DMS153 treated with DMSO at 0.1 percent for 48 hours (cell line): Measurements from ENCODE around the gene KIAA0930.

ENCODE experiments used
- DNase-seq: peaks from one replicate; lab custom pipeline; 2025; ENCODE audit not compliant: unreplicated experiment; lab: John Stamatoyannopoulos, UW

Gene KIAA0930

DNA sequence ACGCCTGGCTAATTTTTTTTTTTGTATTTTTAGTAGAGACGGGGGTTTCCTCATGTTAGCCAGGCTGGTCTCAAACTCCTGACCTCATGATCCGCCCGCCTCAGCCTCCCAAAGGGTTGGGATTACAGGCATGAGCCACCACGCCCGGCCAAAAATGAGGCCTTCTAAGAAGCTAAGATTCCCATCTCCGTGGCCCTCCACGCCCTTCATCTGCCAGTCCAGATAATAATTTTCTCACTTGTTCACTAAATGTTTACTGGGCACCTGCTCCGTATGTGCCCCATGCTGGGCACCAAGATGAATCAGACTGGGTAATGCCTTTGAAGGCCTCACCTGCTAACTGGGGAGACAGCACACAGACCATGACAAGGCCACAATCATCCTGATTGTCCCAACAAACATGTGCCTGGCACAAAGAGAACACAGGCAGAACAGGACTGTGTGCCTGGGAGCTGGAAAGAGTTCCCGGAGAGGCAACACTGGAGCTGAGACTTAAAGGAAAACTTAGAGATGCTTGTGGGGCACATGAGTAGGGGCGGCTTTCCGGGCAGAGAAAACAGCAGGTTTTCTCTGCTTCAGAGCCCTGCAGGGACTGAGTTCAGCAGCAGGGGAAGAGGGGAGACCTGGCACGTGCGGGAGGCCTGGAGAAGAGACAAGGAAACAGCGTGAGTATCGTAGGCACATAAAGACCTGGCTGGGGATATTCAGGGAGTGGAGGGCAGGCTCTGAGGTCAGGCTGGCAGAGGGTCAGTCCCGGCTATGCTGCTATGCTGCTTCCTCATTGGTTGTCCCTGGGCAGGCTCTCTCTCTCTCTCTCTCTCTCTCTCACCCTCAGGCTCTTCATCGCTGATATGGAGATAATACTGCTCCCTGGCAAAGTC, 2.4 kb downstream of the KIAA0930 start:
- no peak for DNase-seq

DNA sequence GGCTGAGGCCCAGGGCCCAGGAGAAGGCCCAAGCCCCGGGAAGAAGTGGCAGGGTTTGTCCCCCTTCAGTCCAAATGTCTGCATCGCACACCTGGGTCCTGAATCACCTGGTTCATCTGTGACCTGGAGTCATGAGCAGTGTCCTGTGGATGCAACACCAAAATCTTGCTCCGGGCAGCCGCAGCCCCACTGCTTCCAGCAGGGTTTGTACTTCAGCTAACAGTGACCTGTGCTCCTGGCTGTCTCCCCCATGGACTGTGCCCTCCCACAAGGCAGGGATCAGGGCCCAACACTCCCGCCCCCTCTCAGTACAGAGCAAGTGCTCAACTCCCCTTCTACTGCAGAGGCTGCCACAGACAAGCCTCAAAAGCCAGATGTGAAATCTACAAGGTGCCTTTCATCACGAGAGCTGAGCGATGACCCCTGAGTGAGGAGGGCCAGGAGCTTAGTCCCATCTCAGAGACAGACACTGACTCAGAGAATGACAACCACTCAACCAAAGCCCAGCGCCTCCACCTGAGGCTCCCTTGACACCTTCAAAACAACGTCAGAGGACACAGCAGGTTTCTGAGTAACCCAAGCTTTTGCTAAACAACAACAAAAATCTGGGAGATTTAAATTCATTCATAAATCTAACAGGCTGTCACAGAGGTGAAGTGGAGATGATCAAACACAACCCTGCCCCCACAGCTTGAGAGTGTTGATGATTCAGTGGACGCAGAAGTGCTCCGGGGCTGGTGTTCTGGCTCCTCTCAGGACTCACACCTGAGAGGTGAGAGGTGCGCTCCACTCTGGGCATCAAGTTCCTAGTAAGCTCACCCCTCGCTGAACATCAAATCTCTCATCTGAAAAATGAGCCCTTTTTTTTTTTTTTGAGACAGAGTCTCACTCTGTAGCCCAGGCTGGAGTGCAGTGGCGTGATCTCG, 3.4 kb downstream of the KIAA0930 start:
- no peak for DNase-seq

DNA sequence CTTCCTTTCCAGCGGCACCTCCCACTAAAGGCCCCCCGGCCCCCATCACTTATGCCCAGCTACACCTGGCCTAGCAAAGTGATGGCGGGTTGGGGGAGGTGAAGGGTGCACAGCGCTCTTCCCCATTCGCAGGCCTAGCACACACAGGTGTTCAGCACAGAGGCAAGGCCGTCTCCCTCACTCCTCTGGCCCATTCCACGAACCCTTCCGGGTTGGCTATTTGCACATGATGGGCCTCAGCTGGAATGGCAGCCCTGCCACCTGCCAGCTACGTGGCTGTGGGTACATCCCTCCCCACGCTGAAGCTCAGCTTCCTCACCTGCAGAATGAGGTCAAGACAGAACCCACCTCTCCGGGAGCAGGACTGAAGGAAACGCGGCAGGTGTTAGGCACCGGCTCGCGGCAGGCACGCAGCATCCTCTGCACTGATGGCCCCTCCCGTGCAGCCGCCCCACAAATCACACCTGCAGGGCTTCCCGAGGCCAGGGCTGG, 4.8 kb downstream of the KIAA0930 start:
- DNase-seq: peak; percentile 39

DNA sequence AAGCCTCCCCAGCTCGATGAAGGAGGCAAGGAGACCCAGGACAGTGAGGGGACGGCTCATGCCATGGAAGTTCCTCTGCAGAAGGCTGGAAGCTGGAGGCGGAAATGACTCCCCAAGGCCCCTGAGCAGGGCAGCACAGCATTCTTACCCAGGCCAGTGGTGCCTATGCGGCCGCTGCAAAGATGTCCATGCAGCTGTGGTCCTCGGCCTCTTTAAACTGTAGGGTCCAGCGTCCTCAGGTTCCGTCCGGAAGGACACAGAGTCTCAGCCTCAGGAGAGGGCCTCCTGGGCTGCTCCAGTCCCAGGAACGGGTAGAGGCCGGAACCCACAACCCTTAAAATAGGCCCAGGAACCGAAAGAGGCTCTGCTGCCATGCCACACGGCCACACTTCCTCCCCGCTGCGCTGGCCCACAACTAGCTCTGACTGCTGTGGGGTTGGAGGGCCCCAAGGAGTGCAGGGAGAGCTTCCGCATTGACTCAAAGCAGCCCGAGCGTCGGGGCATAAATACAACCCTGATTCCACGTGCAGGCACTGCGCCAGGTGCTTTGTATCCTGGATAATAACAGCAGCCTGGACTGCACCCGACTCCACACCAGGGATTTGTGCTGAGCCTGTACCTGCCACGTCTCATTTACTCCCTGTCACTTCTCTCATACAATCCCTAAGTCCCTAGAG, 5.5 kb downstream of the KIAA0930 start:
- peak; percentile 87 for DNase-seq

DNA sequence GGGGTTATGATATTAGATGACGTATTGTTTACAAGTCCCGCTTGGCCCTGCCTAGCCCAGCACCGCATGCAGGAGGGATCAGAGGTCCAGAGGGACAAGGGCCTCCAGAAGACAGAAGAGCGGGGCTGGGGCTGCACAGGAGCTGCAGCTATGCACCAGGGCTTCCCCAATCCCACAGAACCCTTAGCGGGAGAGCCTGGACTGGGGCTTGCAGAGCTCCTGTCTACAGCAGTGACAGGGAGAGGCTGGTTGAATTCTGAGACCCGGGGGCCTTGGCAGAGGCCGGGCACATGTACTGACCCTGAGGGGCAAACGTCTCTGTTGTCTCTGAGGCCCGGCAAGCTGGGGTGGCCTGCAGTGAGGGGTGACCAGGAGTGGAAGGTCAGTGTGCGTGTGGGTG, 6.9 kb downstream of the KIAA0930 start:
- no peak for DNase-seq

DNA sequence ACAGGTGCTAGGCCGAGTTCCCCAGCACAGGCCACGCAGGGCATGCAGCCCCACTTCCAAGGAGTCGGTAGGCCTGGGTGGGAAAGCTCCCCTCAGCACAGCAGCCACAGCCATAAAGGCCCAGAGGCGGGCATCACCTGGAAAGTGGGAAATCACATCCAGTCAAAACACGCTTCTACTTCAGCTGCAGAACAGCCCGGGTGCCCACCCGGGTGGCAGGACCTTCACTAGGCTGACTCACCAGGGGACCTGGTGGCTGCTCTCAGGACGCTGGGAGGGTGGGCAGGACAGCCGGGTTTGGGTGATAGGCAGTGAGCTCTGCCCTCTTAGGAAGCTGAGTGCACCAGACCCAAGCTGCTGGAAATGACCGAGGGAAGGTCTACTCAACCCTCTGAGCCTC, 7.3 kb downstream of the KIAA0930 start:
- DNase-seq: no peak

DNA sequence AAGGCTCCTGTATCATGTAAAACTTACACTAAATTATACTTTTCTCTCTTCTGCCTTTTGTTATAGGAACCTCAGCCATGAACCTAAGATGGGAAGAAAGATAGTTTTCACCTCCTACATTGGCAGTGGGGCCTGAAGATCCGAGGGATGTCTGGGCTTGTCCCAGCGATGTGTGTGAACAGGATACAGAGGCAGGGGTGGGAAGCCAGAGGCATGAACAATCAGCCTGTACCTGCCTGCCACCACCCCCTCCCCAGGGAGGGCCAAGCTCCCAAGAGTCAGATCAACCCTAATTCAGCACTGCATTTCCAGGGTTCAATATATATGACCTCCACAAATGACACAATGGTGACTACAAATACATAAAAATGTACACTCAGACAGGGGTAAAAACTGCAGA, 9.4 kb downstream of the KIAA0930 start:
- DNase-seq: no peak

DNA sequence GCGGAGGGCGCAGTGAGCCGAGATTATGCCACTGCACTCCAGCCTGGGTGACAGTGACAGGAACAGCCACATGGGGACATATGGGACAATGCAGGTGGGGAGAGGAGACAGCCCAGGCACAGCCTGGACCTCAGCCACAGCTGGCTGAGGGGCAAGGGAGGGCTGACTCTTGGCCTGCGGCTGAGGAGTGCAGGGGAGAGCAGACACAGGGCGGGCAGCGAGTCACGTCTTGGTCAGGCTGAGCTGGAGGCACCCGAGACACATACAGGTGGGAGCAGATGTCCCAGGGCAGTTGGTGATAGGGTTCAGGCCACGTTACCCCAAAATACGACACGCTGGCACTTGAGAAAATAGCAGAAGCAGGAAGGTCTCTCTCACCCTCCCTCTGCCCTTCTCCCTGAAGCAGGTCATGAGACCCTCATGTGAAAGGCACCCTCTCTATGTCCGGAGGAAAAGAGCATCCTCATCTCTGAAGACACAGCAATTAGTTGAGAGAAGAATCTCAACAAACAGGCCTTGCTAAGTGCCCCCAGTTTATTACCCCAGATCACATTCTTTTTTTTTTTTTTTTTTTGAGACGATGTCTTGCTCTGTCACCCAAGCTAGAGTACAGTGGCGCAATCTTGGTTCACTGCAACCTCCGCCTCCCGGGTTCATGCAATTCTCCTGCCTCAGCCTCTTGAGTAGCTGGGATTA, 10.5 kb downstream of the KIAA0930 start:
- no peak for DNase-seq

DNA sequence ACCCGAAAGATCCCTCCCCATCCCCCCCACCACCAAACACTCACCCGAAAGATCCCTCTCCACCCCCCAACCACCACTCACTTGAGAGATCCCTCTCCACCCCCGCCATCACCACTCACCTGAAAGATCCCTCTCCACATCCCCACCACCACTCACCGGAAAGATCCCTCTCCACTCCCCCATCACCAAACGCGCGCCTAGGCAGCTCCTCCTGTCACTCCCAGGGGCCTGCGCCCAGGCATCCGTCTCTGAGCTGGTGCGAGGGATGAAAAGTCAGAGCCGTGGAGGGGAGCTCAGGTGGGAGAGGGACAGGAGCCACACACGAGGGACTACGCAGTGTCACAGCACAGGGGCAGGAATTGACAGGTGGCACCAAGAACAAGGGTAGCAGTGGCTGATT, 11.5 kb downstream of the KIAA0930 start:
- DNase-seq: no peak

DNA sequence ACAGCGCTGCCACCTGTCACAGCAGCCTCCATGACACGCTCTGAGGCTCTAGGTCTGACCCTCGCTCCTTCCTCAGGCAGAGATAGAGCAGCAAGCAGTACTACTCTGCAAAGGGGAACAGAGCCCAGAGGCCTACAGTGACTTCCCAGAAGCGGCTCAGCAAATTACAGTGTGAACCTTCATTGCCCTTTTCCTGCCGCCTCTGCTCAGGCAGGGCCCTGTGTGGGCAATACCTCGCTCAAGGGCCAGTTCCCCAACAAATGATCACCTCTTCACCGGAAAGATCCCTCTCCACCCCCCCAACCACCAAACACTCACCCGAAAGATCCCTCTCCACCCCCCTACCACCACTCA, 12.3 kb downstream of the KIAA0930 start:
- no peak for DNase-seq

DNA sequence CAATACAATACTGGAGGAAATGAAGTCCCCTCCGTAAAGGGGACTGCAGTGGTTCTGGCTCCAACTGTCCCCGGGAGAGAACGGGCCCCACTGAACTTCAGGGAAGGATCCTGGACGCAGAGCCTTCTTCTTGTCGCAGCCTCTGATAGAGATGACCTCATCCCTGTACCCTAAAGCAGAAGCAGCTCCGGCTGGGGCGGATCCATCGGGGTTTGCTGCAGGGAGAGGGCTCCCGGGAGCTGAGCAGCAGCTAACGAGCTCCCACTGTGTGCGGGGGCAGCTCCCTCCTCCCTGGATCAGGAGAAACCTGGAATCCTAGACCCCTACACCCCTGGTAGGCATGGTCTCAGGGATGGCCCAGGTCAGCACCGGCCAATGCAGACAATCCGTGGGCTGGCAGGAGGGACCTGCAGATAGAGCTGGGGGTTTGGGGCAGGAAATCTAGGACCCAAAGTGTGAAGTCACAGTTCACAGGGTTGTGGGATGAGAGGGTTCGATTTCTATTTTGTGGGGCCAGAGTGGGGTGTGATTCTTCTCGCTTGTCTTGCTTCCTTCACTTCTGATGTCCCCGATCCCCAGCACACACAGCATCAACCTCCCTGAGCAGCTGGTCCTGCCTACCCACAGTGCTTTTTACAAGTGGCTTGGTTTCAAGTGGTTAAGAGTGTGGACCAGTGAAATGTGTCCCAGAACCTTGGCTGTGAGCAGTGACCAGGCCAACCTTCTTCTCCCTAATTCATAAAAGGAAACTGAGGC, 12.9 kb downstream of the KIAA0930 start:
- no peak for DNase-seq

DNA sequence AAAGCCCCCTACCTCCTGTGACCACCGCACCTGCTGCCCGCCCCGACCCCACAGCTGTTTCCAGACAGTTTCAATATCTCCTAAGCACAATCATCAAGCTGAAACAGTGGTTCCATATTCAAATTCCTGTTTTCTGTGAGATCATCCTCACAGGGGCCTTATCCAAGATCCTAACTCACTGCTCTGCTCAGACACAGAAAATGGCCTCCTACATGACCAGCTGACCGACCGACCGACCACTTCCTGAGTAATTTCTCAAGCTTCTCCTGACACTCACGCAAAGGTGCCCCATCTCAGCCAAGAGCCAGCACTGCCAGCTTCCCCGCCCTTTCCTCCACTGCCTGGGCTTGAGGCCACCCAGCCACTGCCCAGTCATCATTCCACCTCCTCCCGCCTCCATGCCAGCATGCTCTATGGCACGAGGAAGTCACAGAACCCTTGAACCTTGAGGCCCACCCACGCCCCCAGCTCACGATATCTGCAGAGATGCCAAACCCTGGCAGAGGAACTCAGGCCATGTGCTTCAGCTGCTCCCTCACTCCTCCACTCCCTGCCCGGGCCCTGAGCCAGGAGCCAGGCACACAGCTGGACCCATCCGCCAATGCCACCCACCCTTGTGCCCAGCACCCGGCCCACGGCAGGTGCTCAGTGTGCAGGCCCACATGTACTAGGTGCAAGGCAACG, 14.0 kb downstream of the KIAA0930 start:
- DNase-seq: no peak

DNA sequence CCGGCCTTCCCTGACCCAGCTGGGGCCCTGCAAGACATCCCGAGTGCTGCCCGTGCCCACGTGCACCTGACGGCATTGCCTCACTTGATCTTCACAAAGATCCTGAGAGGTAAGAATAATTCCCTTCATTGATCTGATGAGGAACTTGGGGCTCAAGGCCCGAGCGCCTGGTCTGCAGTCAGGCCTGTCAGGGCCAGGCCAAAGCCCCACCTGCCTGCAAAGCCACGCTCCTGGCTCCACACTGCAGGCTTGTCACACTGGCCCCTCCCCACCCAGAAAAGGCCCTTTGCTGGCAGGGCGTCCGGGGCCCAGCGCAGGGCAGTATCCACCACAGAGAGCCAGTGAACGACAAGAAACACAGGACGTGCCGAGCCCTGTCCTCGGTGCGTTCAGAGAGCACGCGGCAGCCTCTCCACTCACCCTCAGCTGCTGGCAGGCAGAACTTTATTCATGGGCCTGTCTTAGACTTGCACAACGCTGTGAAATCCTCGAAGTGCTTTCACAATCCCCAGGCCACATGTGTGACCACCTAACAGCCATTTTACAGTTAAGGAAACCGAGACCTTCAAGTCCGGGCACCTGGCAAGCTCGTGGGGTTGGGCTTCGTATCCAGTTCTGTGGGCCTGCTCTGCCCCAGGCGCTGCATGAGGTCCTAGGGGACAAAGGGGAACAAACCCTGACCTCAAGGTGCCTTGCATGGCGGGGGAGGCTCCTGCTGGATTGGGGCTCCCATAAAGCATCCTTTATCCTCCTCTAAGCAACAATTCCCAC, 14.8 kb downstream of the KIAA0930 start:
- DNase-seq: no peak

DNA sequence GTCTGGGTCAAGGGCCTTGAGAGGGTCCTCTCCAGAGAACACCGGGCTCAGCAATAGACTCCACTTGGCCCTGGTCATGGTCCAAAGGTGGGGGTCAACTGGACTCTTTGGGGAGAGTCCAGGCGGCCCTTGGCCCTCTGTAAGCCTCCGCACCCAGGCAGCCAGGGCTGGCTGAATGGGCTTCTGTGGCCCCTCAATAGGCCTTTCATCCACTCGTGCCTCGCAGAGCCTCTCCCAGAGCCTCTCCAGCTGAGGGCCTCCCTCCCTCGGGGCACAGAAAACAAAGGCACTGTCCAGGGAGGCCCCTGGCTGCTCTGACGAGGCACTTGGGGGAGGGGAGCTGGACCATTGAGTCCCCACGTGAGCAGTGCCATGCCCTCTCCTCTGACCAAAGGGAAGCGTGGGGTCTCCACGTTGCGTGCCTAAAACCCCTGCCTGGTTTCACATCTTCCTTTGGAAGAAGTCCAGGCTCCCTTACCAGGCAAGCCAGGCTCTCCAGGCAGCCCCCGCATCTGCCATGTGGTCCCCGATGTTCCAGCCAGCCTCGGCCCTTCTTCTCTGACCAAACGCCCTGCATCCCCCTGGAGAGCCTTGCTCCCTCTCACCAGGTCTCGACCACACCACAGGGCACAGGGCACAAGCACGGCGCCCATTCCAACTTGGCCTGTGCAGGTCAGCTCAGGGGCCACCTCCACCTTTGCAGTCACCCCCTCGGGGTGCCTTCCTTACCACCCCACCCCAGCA, 15.5 kb downstream of the KIAA0930 start:
- no peak for DNase-seq

DNA sequence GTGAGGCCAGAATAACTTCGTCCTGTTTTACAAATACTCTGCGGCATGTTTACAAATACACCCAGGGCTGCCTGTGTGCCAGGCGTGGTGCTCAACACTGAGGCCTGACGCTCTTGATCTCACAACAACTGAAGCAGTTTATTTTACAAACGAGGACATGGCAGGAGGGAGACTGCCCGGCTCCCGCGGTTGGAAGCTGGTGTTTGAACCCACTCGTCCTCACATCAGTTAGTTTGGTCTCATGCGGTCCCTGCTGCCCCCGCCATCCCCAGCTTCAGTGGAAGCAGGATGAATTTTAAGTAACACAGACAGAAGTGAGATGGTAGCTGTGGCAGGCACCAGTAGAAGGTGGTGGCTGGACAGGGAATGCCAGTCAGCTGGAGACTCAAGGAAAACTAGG, 16.4 kb downstream of the KIAA0930 start:
- DNase-seq: no peak

DNA sequence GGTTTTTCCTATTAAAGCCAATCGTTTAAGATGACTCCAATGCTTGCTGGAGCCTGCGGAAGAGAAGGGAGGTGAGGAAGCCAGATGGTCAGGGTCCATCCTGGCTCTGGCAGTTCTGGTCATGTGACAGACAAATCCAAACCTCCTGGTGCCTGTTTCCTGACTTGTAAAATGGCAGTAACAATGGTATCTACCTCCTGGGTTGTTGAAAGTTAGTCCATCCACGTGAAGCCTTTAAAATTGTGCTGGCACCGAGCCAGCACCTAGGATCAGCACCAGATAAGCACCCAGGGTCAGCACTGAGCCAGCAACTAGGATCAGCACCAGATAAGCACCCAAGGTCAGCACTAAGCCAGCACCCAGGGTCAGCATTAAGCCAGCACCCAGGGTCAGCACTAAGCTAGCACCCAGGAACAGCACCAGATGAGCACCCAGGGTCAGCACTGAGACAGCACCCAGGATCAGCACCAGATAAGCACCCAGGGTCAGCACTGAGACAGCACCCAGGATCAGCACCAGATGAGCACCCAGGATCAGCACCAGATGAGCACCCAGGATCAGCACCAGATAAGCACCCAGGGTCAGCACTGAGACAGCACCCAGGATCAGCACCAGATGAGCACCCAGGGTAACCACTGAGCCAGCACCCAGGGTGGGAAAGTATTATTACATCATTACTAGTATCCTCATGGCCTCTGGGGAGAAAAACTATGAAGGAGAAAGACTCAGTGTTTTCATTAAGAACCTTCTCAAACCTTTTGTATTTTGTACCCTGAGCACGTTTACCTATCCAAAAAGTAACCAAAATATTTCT, 17.2 kb downstream of the KIAA0930 start:
- no peak for DNase-seq

DNA sequence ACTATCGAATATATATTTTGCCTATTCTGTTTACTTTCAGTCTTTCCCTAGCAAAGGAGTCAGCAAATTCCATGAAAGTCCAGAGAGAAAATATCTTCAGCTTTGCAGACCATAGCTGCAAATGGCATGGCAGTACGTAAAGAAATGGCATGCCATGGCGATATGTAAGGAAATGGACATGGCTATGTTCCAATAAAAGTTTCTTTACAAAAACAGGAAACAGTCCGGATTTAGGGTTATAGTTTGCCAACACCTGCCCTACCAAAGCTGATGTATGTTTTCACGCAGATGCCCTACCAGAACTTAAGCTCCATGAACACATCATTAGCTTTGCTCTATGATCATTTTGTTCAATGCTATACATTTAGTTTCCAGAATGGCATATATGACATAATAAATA, 19.5 kb downstream of the KIAA0930 start:
- no peak for DNase-seq
